ENCODE data around the gene ETS1. TPM values are rescaled to one million over a fixed set of nuclear protein-coding genes. Genes with fewer than 3 reads are reported as not detected.

Gene ETS1
- total and polyA plus RNA-seq, 8 donors = 70.2 to 139 (median 128) TPM

GRCh38 chr11:128522055-128522942 lies 65.1 kb downstream of the ETS1 start:
- TF ChIP-seq, protein P1, sequence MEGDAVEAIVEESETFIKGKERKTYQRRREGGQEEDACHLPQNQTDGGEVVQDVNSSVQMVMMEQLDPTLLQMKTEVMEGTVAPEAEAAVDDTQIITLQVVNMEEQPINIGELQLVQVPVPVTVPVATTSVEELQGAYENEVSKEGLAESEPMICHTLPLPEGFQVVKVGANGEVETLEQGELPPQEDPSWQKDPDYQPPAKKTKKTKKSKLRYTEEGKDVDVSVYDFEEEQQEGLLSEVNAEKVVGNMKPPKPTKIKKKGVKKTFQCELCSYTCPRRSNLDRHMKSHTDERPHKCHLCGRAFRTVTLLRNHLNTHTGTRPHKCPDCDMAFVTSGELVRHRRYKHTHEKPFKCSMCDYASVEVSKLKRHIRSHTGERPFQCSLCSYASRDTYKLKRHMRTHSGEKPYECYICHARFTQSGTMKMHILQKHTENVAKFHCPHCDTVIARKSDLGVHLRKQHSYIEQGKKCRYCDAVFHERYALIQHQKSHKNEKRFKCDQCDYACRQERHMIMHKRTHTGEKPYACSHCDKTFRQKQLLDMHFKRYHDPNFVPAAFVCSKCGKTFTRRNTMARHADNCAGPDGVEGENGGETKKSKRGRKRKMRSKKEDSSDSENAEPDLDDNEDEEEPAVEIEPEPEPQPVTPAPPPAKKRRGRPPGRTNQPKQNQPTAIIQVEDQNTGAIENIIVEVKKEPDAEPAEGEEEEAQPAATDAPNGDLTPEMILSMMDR (IDR thresholded peaks at IDR 0.05) = no peak
- Histone ChIP-seq H3K4me1 (peaks cover 12 to 69% of the 10 kb centered on the region in 2 donors), H3K36me3 (no peaks in the 10 kb centered on the region), H3K9me3 (no peaks in the 10 kb centered on the region), H3K27me3 (no peaks in the 10 kb centered on the region), H3K4me3 (peak overlapping the region; percentile 53 to 65), H3K27ac (peak overlapping the region; percentile 95 to 96)
- intact Hi-C loops (cut with DNase I) = no loop called here
- DNase-seq = peak; percentile 90 to 99 (median 96)
- ATAC-seq = peak; percentile 96

DNA sequence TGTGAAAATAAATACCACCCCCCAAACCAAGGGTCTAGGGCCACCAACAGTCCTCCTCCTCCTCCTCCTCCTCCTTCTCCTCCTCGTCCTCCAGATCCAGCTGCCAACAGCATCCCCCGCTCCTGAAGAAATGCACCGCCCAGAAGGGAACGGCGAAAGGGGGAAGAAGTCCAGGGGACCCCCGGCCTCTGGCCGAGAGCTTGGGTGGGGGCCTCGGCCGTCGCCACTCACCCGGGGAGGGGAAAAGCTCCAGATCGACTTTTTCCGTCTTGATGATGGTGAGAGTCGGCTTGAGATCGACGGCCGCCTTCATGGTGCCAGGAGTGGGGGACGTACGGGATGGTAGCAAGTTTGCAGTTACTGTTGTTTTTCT lies 65.7 kb downstream of the ETS1 start:
- peak in 1 of 4 donors; percentile 80 for DNase-seq
- ATAC-seq = no peak
- TF ChIP-seq, protein P1 (IDR thresholded peaks at IDR 0.05) = no peak

DNA sequence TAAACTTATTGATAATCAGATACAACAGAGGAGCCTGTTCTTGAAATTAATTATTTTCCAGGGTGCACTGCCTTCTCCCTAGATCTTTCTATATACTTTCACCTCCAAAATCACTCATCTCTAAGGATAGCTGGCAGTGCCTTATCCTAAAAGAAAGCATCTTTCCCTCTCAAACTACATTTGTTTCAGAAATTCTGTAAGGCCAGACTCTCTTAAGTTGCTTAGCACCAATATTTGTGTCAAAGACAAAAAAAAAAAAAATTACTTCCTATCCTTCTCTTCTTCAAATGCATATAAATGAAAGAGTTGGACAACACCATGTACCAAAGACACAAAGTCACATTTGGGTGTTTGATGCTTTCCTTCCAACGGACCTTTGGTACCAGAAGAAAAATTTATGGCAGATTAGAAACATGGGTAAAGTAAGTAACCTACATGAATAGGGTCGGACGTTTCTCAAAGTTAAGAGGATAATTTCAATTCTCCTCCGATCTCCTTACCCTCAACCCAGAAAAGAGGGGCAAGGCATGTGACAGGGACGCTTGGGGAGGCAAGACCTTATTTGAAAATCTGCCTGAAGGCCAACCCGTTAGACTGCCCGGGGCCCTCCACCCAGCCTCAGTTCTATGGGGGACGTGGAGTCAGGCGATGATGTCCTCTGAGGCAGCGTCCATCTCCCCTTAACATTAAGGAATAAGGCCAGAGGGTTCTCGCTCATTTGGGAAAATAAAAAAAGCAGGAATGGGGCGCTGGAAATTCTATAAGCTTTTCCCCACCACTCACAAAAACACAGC lies 66.3 kb downstream of the ETS1 start:
- H3K36me3 ChIP-seq = no peaks in the 10 kb centered on the region
- no peaks in the 10 kb centered on the region for H3K9me3 ChIP-seq
- H3K4me1 ChIP-seq = peaks cover 12 to 72% of the 10 kb centered on the region in 2 donors
- TF ChIP-seq, protein P1 (IDR thresholded peaks at IDR 0.05) = no peak
- intact Hi-C loops (cut with DNase I) = no loop called here
- peak overlapping the region; percentile 53 to 65 for H3K4me3 ChIP-seq
- no peak for ATAC-seq
- no peak for DNase-seq
- peak overlapping the region; percentile 95 to 96 for H3K27ac ChIP-seq
- no peaks in the 10 kb centered on the region for H3K27me3 ChIP-seq

More for the DNA sequence above, 65.7 kb downstream of the ETS1 start:
- Histone ChIP-seq H3K9me3 (no peaks in the 10 kb centered on the region), H3K27ac (peak overlapping the region; percentile 95 to 96), H3K36me3 (no peaks in the 10 kb centered on the region), H3K27me3 (no peaks in the 10 kb centered on the region), H3K4me3 (peak overlapping the region; percentile 53 to 65), H3K4me1 (peaks cover 12 to 73% of the 10 kb centered on the region in 2 donors)
- intact Hi-C loops (cut with DNase I) = no loop called here

DNA sequence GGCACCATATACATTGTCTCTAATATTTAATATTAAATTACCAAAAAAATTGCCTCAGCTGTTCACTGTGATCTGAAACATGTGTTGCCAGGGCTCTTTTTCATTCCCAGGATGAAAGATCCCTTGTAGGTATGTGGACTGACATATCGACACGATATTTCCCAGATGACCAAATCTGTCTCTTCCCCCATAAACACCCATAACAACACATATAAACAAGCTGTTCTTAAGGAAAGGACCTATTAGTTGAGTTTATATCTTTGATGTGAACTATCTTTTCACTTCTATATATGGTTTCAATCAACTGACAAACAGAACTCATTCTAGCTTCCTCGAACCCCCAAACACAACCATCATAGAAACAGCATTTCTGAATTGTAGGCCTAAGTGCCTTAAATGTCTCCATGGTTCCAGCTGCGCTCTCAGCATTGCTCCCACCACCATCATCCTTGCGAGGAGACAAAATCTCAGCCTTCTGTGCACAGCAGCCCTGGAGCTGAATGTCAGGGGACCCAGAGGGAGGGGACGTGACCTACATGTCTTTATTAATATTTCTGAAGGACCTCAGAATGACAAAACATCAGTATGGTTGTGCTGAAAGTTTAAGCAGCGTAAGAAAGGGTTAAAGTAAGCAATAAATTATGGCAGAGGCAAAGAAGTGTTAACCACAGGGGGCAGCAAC lies 67.0 kb downstream of the ETS1 start:
- peaks cover 12 to 74% of the 10 kb centered on the region in 2 donors for H3K4me1 ChIP-seq
- peak overlapping the region; percentile 53 to 65 for H3K4me3 ChIP-seq

More for the DNA sequence above, 67.0 kb downstream of the ETS1 start:
- H3K27me3 ChIP-seq = no peaks in the 10 kb centered on the region
- ATAC-seq (no peak), DNase-seq (no peak)
- peak overlapping the region; percentile 95 to 96 for H3K27ac ChIP-seq
- no peaks in the 10 kb centered on the region for H3K36me3 ChIP-seq
- no peaks in the 10 kb centered on the region for H3K9me3 ChIP-seq
- TF ChIP-seq, protein P1 (IDR thresholded peaks at IDR 0.05) = no peak
- intact Hi-C loops (cut with DNase I) = no loop called here
